AG08396 (cell line): ENCODE data around the gene TANGO2.
"Not testable (repeated sequence)": the region's sequence is repeated elsewhere in the genome, so short reads cannot be mapped to it uniquely, and the experiment has no call there.

ENCODE experiments used
- DNase-seq: peaks from one replicate; pipeline ENCODE4 v3.0.0; 2012; ENCODE audit warnings: low spot score, mixed read lengths

The TANGO2 gene

GRCh38 chr22:20064545-20065262 is 43.8 kb downstream of the TANGO2 start:
- no peak for DNase-seq

- DNase-seq: no peak
Observed at GRCh38 chr22:20065896-20066616, 45.1 kb downstream of the TANGO2 start.

- no peak for DNase-seq
Observed at GRCh38 chr22:20066617-20067383, 45.9 kb downstream of the TANGO2 start.

GRCh38 chr22:20067384-20067682 is 46.4 kb downstream of the TANGO2 start:
- not testable (repeated sequence) for DNase-seq

- DNase-seq: no peak
Observed at GRCh38 chr22:20068640-20069039, 47.7 kb downstream of the TANGO2 start.

- no peak for DNase-seq
Observed at GRCh38 chr22:20069331-20070042, 48.6 kb downstream of the TANGO2 start.

GRCh38 chr22:20071524-20071972 is 50.6 kb downstream of the TANGO2 start:
- no peak for DNase-seq

GRCh38 chr22:20076627-20077172 is 55.8 kb downstream of the TANGO2 start:
- no peak for DNase-seq

- peak; percentile 99 for DNase-seq
Observed at GRCh38 chr22:20079745-20080444, 59.0 kb downstream of the TANGO2 start, which contains the start of gene DGCR8. TSS of gene DGCR8 (plus strand) at chr22:20080241. CDS start at chr22:20085964, 5,723 bp downstream.

GRCh38 chr22:20080445-20080775 is 59.5 kb downstream of the TANGO2 start:
- DNase-seq: peak; percentile 86

- DNase-seq: peak; percentile 74
Observed at GRCh38 chr22:20080776-20081654, 60.1 kb downstream of the TANGO2 start.

- no peak for DNase-seq
Observed at GRCh38 chr22:20083157-20083890, 62.4 kb downstream of the TANGO2 start.

GRCh38 chr22:20083891-20084546 is 63.1 kb downstream of the TANGO2 start:
- DNase-seq: no peak

- DNase-seq: no peak
Observed at GRCh38 chr22:20084547-20085413, 63.9 kb downstream of the TANGO2 start.

- no peak for DNase-seq
Observed at GRCh38 chr22:20085651-20086050, 64.7 kb downstream of the TANGO2 start.

- no peak for DNase-seq
Observed at GRCh38 chr22:20086101-20086599, 65.2 kb downstream of the TANGO2 start.

- no peak for DNase-seq
Observed at GRCh38 chr22:20086763-20087162, 65.9 kb downstream of the TANGO2 start.
